ENCODE data around the gene WFDC2.

GRCh38 chr20:45495501-45495941 lies 26.0 kb downstream of the WFDC2 start:
- TF ChIP-seq CTCF (IDR thresholded peaks at IDR 0.05), result no peak
- TF ChIP-seq POLR2A (IDR thresholded peaks at IDR 0.05), result no peak

All from testis (tissue), 2 donors.